ENCODE measurements around the gene RBM44.

Gene RBM44

GRCh38 chr2:237872178-237872887, 73.8 kb downstream of the RBM44 start:
- no peak for DNase-seq

DNA sequence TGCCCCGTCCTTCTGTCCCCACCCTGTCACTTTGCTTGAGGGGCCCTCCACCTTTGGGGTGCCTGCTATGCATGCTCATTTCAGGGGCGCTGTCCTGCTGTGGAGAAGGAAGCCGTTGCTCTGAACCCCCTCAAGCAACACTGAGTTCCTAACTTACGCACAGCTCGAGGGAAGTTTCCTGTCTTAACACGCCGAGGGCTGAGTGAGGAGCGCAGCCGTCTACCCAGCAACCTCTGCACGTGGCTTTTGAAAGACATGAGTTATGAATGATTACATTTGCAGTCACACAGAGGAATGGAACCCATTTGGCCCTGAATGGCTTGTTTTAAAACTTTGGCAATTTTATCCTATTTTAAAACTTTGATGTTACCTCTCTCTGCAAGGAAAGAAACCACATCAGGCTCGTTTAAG, 74.8 kb downstream of the RBM44 start:
- DNase-seq = no peak

GRCh38 chr2:237873897-237874551, 75.4 kb downstream of the RBM44 start:
- DNase-seq = no peak

DNA sequence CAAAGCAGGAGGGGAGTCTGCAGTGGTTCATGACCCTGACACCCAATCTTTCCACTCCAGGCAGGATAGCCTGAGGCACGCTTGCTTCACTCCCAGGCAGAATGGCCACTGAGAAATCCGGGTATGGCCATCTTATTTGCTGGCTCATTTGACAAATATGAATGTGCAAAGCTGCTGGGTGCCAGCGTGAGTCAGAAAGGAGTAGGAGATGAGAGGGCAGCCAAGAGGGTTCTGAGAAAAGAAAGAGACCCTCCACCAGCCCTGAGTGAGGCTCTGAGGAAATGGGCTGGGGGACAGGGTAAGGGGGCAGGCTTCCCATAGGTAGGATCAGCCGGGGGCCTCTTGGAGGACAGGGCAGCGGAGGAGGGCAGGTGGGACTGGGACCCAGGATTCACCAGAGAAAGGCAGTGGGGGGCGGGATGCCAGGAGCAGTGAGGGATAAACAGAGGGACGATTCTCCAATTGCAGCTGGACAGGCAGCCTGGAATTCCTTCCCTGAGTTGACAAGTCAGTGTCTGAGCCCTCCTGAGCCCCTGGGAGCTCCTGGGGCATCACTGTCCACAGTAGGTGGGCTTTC, 76.1 kb downstream of the RBM44 start:
- DNase-seq = no peak

DNA sequence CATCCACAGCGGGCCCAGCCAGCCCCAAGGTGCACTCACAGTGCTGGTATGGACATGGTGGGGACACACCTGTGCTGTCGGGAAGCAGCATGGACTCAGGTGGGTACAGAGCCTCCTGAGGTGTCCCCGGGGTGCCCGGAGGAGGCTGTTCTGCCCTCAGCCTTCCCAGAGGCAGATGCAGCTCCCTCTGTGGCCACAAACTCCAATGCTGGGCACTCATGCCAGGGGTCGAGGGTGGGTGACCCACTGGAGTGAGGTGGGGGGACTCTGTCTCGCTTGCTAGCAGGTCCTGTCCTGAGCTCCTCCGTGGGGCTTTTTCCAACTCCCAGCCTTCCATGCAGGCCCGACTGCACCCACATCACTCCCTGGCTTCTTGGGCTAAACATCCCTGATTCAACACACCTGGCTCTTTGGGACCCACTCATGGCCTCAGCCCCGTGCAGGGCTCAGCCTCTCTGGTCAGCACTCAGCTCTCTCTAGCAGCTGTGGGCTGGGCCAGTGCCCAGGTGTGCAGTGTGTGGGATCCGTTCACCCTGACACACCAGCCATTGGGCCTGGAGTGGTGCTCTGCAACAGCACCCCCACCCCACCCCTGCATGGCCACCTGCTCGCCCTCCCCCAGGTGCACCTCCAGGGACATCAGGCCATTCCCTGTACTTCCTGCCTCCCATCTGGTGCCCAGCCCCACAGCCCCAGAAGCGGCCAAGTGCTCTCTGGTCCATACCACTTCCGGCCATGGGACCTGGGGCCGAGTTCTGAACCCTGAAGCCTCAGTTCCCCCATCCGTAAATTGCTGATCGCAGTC, 76.9 kb downstream of the RBM44 start:
- DNase-seq = no peak

GRCh38 chr2:237876061-237876526, 77.5 kb downstream of the RBM44 start:
- DNase-seq = no peak

DNA sequence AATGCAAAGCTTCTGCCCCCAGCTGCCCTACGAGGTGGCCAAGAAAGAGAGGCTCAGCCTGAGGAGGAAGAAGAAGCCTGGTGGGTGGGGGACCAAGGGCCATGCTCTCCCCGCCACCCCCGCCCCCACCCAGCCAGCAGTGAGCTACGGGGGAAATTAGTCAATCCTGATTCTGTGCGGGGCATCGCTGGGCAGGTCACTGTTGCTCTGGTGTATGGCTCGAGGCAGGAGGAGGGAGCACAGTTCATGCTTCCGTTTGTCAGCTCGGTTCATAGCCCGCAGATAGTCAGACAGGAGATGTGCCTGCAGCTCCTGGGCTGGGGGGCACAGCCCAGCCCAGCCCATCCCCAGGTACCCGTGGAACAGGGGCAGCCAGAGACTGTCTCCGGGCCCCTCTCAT, 78.0 kb downstream of the RBM44 start:
- no peak for DNase-seq

DNA sequence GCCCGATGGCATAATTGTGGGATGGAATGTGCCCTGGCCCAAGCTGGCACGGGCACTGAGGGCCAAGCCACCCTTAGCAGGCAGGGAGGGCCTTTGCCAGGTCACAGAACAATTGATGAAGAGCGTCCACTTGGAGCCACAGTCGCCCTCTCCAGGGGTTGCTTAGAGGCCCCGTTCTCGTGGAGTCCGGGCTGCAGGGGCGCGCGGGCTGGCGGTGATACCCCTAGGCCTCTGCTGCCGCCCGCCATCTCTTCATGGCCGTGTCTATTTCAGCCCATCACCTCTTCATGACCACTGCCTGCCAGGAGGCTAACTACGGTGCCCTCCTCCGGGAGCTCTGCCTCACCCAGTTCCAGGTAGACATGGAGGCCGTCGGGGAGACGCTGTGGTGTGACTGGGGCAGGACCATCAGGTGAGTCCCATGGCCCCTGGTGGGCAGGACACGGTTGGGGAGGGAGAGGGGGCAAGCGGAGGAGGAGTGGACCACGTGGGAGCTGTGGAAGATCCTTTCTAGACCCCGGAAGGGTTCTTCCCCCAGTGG, 78.4 kb downstream of the RBM44 start:
- no peak for DNase-seq

- DNase-seq = no peak
Measured at GRCh38 chr2:237877576-237878307, 79.2 kb downstream of the RBM44 start.

DNA sequence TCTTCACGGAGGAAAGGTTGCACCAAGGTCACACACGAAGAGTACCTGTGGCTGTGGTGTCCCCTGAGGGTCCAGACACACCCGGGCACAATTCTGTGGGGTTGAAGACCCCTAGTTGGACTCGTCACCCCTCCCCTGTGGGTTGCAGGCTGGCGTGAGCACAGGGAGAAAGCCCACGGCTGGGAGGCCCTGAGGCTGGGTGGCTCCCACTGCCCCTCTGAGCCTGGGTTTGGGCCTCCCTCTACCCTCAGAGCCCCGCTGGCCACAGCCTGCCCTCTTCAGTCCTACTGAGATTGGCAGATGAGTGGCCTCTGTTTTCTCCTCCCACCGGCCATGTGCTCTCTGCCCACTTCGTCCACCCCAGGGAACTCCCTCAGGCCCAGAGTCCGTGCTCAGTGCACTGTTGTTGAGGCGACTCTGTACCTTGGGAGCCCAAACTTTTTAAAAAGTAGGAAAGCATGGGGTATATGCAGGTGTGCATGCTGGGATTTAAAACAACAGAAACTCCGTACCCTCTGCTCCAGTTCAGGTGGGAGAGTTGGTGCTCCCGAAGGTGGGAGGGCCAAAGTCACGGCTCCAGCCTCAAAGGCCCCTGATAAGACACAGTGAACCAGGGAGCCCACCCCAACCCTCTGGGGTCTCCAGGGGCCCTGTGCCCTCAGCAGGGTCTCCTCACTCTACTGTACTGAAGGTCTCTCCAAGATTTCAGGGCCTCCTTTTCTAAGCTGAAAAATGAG, 79.9 kb downstream of the RBM44 start:
- DNase-seq = no peak

DNA sequence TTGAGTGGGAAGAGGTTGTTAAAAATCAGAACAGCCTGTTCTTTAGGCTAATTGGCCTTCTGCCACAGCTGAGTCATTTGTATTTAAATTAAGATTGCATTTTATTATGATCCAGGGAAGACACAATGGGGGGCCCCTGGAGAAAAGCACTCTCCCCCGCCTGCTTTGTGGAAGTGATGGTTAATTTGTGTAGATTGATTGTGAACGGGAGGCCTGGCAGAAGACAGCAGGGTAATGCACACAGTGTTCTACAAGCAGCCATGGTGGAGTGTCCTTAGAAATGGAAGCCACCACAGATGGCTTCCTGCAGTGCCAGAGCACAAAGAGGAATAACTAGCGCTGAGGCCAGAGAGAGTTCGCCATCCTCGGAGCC, 80.5 kb downstream of the RBM44 start:
- DNase-seq = no peak

DNA sequence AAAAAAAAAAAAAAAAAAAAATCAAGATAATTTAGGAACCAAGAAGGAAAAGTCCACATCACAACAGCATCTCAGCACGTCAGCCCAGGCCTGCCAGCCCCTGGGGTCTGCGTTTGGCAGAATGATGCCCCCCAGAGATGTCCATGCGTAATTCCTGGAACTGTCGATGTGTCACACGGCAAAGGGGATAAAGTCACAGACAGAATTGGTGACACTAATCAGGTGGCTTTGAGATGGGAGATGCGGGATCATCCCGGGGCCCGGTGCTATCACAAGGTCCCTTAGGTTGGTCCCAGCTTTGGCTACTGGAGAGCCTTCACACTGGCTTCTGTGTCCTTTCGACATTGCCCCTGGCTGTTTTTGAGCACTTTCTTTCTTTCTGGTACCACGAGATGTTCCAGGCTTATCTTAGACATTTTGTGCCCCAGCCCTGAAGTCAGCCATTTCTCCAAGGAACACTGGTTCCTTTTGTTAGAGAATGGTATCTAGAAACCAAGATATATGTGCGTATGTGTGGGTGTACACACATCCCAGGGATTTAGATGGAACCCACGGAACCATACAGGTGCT, 81.5 kb downstream of the RBM44 start:
- no peak for DNase-seq

DNA sequence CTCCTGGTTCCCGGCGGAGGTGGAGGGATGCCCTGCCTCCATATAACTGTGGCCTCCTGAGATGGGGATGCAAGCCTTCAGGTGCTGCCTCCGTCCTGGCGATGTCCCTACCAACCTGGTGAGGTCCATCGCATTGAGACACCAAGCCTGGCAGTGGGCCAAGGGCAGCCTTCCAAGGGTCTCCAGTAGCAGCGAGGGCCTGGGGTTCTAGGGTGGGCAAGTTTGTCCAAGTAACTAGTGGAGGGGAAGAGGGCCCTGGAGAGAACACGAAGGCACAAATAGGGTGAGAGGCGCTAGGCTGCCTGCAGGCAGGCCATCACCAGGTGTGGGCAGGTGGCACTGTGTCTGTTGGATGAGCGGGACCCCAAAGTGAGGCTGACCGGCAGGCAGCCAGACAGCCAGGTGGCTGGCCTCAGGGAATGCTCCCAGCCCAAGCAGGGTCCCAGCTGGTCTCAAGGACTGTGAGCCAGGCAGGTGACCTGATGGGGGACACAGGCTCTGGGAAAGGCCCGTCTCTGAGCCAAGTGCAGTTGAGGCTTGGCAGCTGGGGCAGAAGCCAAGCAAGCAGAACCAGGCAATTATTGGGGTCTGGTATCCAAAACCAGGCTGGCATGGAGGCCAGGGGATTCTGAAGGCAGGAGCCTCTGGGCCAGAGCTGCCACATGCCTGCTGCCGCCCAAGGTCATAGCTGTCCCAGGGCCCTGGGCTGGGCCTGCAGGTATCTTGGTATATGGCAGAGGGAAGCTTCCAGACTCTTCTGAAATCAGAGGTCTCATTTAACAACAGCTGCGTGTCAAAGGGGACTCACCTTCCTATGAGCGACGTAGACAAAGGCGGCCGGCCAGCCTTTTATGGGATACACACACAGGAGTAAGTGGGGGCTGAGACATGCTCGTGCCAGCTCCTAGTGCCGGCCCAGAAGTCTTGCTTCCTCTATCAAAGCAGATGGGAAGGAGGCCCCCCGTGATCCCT, 84.2 kb downstream of the RBM44 start:
- no peak for DNase-seq

DNA sequence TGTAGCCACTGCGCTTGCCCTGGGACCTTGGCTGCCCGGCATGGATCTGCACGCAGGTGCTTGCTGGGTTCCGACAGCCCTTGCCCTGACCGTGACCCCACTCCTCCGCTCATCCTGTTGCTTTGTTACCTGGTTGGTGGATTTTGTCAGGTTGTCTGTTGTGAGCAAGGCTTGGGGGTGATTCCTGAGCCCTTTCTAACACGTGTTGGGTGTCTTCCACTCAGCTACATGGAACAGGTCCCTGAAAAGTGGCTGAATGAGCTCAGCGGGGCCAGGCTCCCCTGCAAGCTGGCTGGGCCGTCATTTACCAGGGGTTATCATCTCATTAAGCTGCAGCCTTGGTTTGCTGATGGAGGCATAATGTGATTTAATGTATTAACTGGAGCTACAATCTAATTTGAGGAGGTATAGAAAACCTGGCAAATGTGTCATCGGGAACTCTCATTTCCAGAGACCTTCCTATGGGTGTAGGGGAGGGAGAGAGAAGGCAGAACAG, 85.4 kb downstream of the RBM44 start:
- DNase-seq = no peak

DNA sequence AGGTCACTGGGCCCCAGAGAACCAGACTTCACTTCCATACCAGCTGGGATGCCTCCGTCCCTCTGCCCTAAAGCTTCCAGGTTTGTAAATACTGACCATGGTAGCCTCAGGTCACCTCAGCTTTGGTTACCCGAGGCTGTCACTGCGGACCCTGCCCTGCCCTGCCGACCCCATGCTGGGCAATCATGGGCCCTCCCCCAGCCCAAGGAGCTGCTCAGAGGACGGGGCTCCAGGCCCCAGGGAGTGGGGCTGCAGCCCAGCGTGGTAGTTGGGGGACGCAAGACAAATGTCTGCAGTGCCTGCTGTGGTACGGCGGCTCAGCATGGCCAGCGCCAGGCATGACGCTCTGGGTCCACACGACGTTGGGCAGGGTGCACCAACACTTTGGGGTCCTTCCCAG, 86.1 kb downstream of the RBM44 start:
- DNase-seq = no peak

- DNase-seq = no peak
Measured at GRCh38 chr2:237885111-237885930, 86.7 kb downstream of the RBM44 start.

GRCh38 chr2:237885931-237886684, 87.5 kb downstream of the RBM44 start:
- DNase-seq = no peak

All from cortex of kidney (tissue), 1 donor.